ENCODE results near the gene GSTM2. TPM values are rescaled to one million over a fixed set of nuclear protein-coding genes. Genes with fewer than 3 reads are reported as not detected.
A peak's percentile ranks its signal among the peaks of the same experiment; 100 is the strongest.

The GSTM2 gene
- total RNA-seq, 1 experiment from 2014 or later = 3.1 TPM

- no peak for DNase-seq (ENCODE audit: low read depth)
Measured at GRCh38 chr1:109713636-109714035, 45.8 kb downstream of the GSTM2 start.

DNA sequence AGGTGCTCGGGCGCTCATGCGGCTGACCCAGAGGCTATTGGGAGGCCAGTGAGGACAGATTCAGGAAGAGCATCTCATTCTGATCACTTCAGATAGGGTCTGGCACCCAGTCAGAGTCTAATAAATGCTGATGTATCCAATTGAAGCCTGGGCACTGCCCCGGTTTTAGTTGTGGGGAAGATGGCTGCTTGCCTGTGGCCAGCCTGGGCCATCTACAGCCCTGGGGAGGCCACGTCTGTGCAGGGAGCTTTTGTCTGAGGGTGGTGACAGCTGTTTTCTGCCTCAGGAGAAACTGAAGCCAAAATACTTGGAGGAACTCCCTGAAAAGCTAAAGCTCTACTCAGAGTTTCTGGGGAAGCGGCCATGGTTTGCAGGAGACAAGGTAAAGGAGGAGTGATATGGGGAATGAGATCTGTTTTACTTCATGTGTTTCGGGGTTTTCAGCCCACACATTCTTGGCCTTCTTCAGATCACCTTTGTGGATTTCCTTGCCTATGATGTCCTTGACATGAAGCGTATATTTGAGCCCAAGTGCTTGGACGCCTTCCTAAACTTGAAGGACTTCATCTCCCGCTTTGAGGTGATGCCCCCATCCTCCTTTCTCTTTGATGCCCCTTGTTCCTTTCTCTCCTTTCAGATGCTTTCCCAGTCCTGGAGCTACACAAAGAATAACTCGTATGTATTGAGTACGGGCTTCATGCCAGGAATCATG lies 47.0 kb downstream of the GSTM2 start:
- no peak for DNase-seq (ENCODE audit: low read depth)

DNA sequence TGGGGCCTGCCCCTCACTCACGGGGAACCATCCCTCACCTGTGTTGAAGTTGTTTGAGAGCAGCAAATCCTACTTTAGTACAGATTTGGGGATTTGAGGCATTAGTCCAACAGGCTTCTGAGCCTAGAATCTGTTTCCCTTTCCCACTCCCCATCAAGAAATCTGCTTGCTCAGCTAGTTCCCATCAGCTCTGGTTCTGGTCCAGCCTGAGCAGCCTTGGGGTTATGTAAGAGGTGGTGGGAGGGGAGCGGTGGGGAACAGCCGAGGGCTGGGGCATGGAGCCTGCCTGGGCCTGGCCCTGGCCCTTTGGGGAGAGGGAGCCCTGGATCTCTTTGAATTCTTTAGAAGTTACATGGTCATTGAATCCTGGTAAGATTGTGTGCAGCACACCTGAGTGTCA lies 48.3 kb downstream of the GSTM2 start:
- DNase-seq (ENCODE audit: low read depth) = no peak

DNA sequence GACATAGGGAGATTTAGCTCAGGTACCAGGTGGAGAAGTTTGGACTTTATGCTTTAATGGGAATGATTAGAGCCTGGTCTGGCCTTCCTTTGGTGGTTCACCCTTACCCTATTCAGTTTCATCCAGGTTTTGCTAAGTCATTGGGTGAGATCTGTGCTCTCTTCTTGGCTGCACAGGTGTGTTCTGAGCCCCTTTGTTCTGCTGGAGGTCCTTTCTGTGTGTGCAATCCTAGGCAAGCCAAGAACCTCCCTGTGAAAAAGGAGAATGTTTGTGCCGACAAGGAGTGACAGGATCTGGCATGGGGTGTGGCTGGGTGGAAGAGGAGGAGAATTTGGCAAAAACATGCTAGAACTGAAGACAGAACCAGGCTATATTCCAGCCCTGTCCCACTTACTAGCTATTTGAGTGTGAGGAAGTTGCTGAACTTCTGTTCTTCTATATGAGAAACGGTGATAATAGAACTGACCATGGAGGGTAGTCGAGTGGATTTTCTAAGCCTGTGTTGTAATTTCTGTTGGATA lies 48.8 kb downstream of the GSTM2 start:
- no peak for DNase-seq (ENCODE audit: low read depth)

DNA sequence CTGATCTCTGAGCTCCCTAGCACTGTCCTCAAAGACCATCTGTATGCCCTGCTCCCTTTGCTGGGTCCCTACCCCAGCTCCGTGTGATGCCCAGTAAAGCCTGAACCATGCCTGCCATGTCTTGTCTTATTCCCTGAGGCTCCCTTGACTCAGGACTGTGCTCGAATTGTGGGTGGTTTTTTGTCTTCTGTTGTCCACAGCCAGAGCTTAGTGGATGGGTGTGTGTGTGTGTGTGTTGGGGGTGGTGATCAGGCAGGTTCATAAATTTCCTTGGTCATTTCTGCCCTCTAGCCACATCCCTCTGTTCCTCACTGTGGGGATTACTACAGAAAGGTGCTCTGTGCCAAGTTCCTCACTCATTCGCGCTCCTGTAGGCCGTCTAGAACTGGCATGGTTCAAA lies 49.9 kb downstream of the GSTM2 start:
- DNase-seq (ENCODE audit: low read depth) = no peak

GRCh38 chr1:109718495-109718894 lies 50.6 kb downstream of the GSTM2 start:
- DNase-seq (ENCODE audit: low read depth) = peak; percentile 56

DNA sequence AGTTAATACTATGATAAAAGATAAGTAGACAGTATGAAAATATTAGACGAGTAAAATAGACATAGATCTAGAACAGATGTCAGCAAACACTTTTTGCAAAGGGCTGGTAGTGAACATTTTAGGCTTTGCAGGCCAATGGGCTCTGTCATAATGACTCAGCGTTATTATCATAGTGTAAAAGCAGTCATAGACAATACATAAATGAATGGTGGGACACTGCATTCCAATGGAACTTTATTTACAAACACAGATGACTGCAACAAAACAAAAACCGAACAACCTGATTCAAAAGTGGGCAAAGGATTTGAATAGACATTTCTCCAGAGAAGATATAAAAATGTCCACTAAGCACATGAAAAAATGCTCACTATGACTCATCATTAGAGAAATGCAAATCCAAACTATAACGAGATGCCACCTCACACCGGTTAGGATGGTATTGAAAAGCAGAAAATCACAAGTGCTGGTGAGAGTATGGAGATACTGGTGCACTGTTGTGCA lies 51.5 kb downstream of the GSTM2 start:
- peak; percentile 62 for DNase-seq (ENCODE audit: low read depth)

- no peak for DNase-seq (ENCODE audit: low read depth)
Measured at GRCh38 chr1:109721042-109721441, 53.2 kb downstream of the GSTM2 start.

GRCh38 chr1:109721971-109722370 lies 54.1 kb downstream of the GSTM2 start:
- DNase-seq (ENCODE audit: low read depth) = no peak

DNA sequence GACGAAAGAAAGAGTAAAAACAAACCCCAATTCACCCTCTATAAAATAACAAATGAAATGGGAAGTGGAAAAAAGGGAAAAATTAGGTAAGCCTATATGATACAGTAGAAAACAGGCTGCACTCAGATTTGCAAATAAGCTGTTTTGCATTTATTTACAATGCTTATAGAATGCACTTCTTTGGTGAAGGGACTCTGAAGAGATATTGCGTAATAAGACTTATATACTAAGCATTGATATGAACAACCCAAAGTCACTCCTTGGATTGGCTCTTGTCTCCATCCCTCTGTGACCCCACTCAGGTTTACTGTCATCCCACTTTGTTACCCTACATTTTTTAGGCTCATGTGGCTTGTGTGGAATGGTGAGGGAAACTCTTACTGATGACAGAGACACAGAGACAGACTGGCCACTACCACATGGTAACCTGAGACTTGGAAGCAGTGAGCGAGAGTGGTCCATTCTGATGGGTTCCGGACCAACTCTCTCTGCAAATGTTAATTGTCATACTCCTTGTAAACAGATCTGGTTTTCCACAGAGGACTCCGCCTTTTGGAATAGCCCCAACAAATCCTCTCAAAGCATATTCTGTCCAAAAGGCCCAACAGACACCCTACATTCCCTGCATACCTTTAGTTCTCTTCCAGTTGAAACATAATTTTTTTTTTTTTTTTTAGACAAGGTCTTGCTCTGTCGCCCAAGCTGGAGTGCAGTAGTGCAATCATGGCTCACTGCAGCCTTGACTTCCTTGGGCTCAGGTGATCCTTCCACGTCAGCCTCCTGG lies 55.2 kb downstream of the GSTM2 start:
- no peak for DNase-seq (ENCODE audit: low read depth)

Other genes starting within 250 kb of the GSTM2 start
- 54.6 and 94.4 TPM in 2 replicates for gene PSMA5, start 241.6 kb upstream of the GSTM2 start, total RNA-seq (2014; rRNA removed; shearing (Covaris generic))
- gene SYPL2, start 201.5 kb upstream of the GSTM2 start, total RNA-seq (2014; rRNA removed; shearing (Covaris generic)) = 0.05 and 0.17 TPM in 2 replicates
- 10.2 and 11.1 TPM in 2 replicates for gene ATXN7L2, start 184.2 kb upstream of the GSTM2 start, total RNA-seq (2014; rRNA removed; shearing (Covaris generic))
- gene CYB561D1, start 174.0 kb upstream of the GSTM2 start, total RNA-seq (2014; rRNA removed; shearing (Covaris generic)) = 2.6 and 2.7 TPM in 2 replicates
- 1.4 and 2.0 TPM in 2 replicates for gene AMIGO1, start 158.3 kb upstream of the GSTM2 start, total RNA-seq (2014; rRNA removed; shearing (Covaris generic))
- not detected in 2 replicates for gene GPR61, start 128.2 kb upstream of the GSTM2 start, total RNA-seq (2014; rRNA removed; shearing (Covaris generic))
- gene GNAI3, start 119.4 kb upstream of the GSTM2 start, total RNA-seq (2014; rRNA removed; shearing (Covaris generic)) = 11.0 and 12.1 TPM in 2 replicates
- 0.13 and 0.43 TPM in 2 replicates for gene GNAT2, start 48.4 kb upstream of the GSTM2 start, total RNA-seq (2014; rRNA removed; shearing (Covaris generic))
- 70.8 and 71.4 TPM in 2 replicates for gene AMPD2, start 48.2 kb upstream of the GSTM2 start, total RNA-seq (2014; rRNA removed; shearing (Covaris generic))
- gene GSTM4, start 12.0 kb upstream of the GSTM2 start, total RNA-seq (2014; rRNA removed; shearing (Covaris generic)) = 0.13 TPM in 1 of 2 replicates, not detected in the other
- gene GSTM1, start 19.8 kb downstream of the GSTM2 start, total RNA-seq (2014; rRNA removed; shearing (Covaris generic)) = 14.5 and 17.0 TPM in 2 replicates
- gene GSTM5, start 44.2 kb downstream of the GSTM2 start, total RNA-seq (2014; rRNA removed; shearing (Covaris generic)) = 0.03 TPM in 1 of 2 replicates, not detected in the other
- 52.4 and 81.8 TPM in 2 replicates for gene GSTM3, start 73.0 kb downstream of the GSTM2 start, total RNA-seq (2014; rRNA removed; shearing (Covaris generic))
- not detected in 2 replicates for gene EPS8L3, start 95.9 kb downstream of the GSTM2 start, total RNA-seq (2014; rRNA removed; shearing (Covaris generic))
- gene CSF1, start 242.8 kb downstream of the GSTM2 start, total RNA-seq (2014; rRNA removed; shearing (Covaris generic)) = 19.9 and 22.0 TPM in 2 replicates

All from HT1080 (cell line).